Fibroblast of mammary gland (primary cell): ENCODE data around the gene EXOC3L4.

Experiments used
- DNase-seq: peaks from one replicate; pipeline ENCODE4 v3.0.0-alpha.2; 2010; ENCODE audit warnings: low read depth
- H3K4me3 ChIP-seq: 2 replicates; pipeline ENCODE4 v1.5.1; 2011; ENCODE audit warnings: low read depth, mild to moderate bottlenecking, low read length, moderate library complexity; ENCODE audit not compliant: control insufficient read depth
- TF ChIP-seq, protein P1 (sequence below): conservative IDR thresholded peaks from 2 replicates; pipeline ENCODE4 v1.5.1; 2011; ENCODE audit warnings: low read depth, low read length, inconsistent platforms; ENCODE audit not compliant: control insufficient read depth, insufficient read depth

The EXOC3L4 gene

DNA sequence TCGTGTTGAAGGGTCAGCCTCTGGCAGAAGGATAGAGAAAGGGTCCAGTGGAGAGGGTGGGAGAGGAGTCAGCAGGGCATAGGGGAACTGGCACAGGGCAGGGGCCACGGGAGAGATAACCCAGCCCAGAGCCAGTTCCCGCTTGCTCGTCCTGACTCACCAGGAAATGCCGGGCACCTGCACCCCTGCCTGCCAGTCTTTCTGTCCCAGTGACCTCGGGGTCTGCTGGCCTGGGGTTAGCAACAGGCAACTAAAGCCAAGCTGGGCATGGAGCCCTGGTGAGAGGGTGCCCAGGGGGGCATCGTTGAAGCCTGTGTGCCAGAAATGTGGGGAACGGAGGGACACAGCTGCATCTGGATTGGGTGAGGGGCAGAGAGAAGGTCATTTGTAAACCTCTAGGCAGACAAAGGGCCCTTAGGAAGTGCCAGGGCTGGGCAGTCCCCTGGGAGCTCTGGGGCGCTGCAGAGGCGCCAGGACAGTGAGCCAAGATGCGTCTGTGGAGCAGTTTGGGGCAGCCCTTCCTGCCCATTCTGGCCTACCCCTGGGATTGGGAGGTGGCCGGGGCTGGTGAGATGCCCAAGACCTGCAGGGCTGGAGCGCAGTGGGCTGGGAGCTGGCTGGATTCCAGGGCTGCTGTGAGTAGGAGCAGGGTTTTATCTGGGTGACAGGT lies 34.2 kb downstream of the EXOC3L4 start:
- H3K4me3 ChIP-seq, result no peak overlapping the region
- TF ChIP-seq, protein P1, sequence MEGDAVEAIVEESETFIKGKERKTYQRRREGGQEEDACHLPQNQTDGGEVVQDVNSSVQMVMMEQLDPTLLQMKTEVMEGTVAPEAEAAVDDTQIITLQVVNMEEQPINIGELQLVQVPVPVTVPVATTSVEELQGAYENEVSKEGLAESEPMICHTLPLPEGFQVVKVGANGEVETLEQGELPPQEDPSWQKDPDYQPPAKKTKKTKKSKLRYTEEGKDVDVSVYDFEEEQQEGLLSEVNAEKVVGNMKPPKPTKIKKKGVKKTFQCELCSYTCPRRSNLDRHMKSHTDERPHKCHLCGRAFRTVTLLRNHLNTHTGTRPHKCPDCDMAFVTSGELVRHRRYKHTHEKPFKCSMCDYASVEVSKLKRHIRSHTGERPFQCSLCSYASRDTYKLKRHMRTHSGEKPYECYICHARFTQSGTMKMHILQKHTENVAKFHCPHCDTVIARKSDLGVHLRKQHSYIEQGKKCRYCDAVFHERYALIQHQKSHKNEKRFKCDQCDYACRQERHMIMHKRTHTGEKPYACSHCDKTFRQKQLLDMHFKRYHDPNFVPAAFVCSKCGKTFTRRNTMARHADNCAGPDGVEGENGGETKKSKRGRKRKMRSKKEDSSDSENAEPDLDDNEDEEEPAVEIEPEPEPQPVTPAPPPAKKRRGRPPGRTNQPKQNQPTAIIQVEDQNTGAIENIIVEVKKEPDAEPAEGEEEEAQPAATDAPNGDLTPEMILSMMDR, result no peak
- no peak for DNase-seq

DNA sequence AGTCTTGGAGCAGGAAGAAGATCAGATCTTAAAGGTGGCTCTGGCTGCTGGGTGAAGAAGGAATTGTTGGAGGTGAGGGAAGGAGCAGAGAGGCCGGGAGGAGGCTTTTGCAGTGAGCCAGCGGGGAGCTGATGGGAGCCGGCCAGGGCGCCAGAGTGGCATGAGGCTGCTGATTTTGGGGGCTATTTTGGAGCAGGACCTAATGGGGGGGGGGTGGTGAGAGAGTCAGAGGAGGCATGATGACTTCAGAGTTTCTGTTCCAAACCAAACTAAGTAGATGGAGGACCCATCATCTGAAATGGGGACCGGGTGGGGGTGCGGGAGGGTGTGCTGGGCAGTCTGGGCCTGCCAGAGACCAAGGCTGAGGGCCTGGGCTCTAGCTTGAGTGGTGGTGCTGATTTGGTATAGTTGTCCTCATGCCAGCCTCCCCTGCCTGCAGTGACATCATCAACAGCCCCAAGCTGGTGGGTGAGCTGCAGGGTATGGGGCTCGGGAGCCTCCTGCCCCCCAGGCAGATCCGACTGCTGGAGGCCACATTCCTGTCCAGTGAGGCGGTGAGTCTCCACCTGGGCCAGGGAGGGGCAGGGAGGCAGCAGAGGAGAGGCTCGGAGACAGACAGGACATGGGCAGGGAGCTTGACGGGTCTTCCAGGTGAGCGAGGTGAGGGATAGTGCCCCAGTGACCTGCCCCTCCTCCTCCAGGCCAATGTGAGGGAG lies 34.9 kb downstream of the EXOC3L4 start:
- TF ChIP-seq, protein P1, result no peak
- H3K4me3 ChIP-seq, result no peak overlapping the region
- DNase-seq, result no peak

DNA sequence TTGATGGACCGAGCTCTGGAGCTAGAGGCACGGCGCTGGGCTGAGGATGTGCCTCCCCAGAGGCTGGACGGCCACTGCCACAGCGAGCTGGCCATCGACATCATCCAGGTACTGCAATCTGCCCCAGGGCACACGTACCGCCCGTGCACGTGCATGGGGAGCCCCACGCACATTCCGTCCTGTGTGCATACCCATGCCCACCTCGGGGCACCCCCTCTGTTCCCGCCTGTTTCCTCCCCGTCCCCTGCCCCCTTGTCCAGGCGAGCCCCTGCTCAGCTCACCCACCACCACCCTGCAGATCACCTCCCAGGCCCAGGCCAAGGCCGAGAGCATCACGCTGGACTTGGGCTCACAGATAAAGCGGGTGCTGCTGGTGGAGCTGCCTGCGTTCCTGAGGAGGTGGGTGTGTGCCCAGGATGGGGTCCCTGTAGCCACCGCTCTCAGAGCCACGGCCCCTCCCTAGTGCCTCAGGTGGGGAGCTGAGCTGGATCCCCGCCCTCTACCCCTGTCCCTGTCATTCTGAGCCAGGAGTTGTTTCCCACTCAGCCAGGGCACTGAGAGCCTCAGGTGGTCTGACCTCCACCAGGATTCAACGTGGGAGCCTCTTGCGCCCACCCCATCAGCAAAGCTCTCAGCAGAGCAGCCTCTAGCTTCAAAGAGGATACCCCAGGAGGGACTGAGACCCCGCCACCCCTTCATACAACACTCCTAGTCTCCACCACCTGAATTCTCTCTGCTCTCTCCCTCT lies 35.7 kb downstream of the EXOC3L4 start:
- TF ChIP-seq, protein P1, result no peak
- no peak overlapping the region for H3K4me3 ChIP-seq
- DNase-seq, result no peak

DNA sequence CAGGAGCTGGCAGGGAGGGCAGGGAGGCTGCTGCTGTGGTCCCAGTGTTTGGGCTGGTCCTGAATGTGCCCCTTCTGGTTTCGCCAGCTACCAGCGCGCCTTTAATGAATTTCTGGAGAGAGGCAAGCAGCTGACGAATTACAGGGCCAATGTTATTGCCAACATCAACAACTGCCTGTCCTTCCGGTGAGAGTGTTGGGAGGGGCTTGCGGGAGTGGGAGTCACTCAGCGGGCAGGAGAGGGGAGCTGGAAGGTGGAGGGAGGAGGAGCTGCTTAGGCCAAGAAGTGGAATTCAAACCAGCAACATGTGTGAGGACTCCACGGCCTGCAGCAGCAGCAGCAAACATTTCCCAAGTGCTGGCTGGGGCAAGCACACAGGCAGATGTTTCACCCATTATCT lies 36.4 kb downstream of the EXOC3L4 start:
- H3K4me3 ChIP-seq, result no peak overlapping the region
- TF ChIP-seq, protein P1, result no peak
- peak; percentile 85 for DNase-seq

DNA sequence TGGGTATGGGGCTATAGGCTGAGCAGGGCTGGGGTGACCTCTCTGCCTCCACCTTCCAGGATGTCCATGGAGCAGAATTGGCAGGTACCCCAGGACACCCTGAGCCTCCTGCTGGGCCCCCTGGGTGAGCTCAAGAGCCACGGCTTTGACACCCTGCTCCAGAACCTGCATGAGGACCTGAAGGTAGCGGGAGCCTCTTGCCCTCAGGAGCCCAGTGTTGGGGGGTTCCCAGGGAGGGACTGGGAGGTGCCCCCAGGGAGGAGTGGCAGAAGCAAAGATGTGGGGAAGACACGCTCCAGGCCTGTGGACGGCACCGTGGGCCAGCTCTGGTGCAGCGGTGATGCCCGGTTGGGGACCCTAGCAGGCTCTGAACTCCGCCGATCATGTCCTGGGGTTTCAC lies 37.1 kb downstream of the EXOC3L4 start:
- no peak overlapping the region for H3K4me3 ChIP-seq
- no peak for DNase-seq
- TF ChIP-seq, protein P1, result no peak

DNA sequence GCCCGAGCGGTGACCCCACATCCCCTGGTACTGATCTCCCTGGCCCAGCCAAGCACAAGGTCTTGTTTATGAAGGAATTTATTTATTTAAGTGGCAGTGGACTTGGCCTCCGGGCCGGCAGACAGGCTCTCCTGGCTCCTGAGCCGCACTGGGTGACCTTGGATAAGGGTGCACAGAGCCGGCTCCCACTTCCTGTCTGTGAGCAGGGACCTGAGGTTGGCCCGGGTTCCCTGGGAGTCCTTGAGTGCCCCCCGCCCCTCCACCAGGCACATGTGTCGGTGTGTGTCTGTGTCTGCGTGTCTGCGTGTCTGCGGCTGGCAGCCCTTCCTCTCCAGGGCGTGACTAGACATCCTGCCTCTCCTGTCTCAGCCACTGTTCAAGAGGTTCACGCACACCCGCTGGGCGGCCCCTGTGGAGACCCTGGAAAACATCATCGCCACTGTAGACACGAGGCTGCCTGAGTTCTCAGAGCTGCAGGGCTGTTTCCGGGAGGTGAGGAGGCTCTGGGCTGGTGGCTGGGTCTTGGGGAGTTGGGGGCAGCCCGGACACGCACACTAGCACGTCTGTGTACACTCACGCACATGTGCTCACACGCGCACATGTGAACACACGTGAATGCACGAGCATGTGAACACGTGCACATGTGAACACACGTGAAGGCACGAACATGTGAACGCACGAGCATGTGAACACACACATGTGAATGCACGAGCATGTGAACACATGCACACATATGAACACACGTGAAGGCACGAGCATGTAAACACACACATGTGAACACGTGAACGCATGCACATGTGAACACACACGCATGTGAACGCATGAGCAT lies 38.1 kb downstream of the EXOC3L4 start:
- TF ChIP-seq, protein P1, result no peak
- no peak for DNase-seq
- H3K4me3 ChIP-seq, result no peak overlapping the region
